Body of pancreas (tissue), 4 donors: ENCODE measurements around the gene MGAT4A. TPM values are rescaled to one million over a fixed set of nuclear protein-coding genes. Genes with fewer than 3 reads are reported as not detected.
A peak's percentile ranks its signal among the peaks of the same experiment; 100 is the strongest.
"Not testable (repeated sequence)": the region's sequence is repeated elsewhere in the genome, so short reads cannot be mapped to it uniquely, and the experiment has no call there.

Experiments used
- ATAC-seq: fragments of 150-250 bp; one replicate; pipeline ENCODE4 v1.9.1; 2016
- DNase-seq, 4 donors: peaks; one replicate each; pipeline ENCODE4 v3.0.0-alpha.2; 2019
- H3K27ac ChIP-seq, 4 donors: fragments of 200-600 bp; sonication (generic); 1 replicate in 3 of 4; 2 replicates in 1 of 4; pipeline versions ENCODE4 v1.5.1 to v1.6.1; 2016 to 2019; ENCODE audit warnings: mild to moderate bottlenecking in 1 of 4, mixed read lengths in 1 of 4, moderate library complexity in 1 of 4
- H3K27me3 ChIP-seq, 2 donors: fragments of 200-600 bp; sonication (generic); one replicate each; pipeline ENCODE4 v1.6.0; 2016; ENCODE audit warnings: mild to moderate bottlenecking in 1 of 2
- H3K36me3 ChIP-seq, 2 donors: fragments of 200-600 bp; sonication (generic); replicated peaks in 1 of 2; 2 replicates each; pipeline ENCODE4 v1.5.1; 2016; ENCODE audit warnings: low read depth in 2 of 2; ENCODE audit not compliant: insufficient read depth in 1 of 2
- H3K4me1 ChIP-seq: fragments of 200-600 bp; sonication (generic); one replicate; pipeline ENCODE4 v1.6.0; 2016
- H3K4me3 ChIP-seq, 2 donors: fragments of 200-600 bp; sonication (generic); 1 replicate in 1 of 2; 2 replicates in 1 of 2; pipeline ENCODE4 v1.5.1; 2016 to 2019
- H3K9me3 ChIP-seq, 3 donors: fragments of 200-600 bp; sonication (generic); 1 replicate in 2 of 3; 2 replicates in 1 of 3; pipeline ENCODE4 v1.5.1; 2016
- CTCF ChIP-seq, 7 experiments: fragments of 450-650 bp in 4 of 7; fragments of 200-600 bp in 3 of 7; sonication (generic) in 3 of 7; IDR thresholded peaks; one replicate each; pipeline ENCODE4 v1.5.1; 2016 to 2019; ENCODE audit warnings: antibody characterized with exemption in 7 of 7
- POLR2A ChIP-seq, 3 donors: fragments of 450-650 bp; IDR thresholded peaks; one replicate each; pipeline ENCODE4 v1.6.1; 2016; ENCODE audit warnings: antibody characterized with exemption in 3 of 3, mild to moderate bottlenecking in 2 of 3
- WGBS, 2 donors: methylation state at CpG; one replicate each; pipeline ENCODE4 v1.1.5; 2017; 5-methylcytosine and 5-hydroxymethylcytosine counted together
- intact Hi-C: fragments of 100-400 bp; cut with DNase I; formaldehyde crosslinking; loops from one replicate; pipeline ENCODE4 v1.15.1; 2023
- total RNA-seq, 2 donors: library from RNA; depleted of rRNA; stranded (reverse); fragments of >200 nt; gene quantifications; one replicate each; pipeline ENCODE4 v1.1.0, GENCODE V29; 2016

The MGAT4A gene
- total RNA-seq, 2 donors from 2014 or later: 40.5 to 72.4 TPM

DNA sequence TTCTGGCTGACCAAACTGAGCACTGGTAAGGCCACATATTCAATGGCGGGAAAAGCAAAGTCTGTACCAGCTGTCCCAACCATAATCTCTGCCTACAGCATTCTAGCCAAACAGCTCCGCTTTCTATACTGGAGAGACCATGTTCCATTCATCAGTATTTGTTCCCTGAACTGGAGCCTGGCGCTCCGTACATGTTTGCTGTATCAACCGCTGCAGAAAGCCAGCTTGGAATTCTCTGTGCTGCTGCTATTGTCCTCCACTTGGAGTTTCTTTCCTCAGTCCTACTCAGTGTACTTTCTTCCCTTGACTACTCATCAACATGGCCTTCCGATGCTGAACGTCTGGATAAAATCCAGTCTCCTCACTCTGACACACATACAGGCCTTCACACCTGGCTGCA lies 124.5 kb downstream of the MGAT4A start:
- no peaks in the 10 kb centered on the region for H3K27me3 ChIP-seq
- DNase-seq (no peak), ATAC-seq (no peak)
- H3K36me3 ChIP-seq: peaks cover 0 to 3% of the 10 kb centered on the region in 2 donors
- H3K4me3 ChIP-seq: no peak overlapping the region
- WGBS, 2 donors: 35 to 41% methylated on average over 7 of the region's 7 CpGs
- H3K4me1 ChIP-seq: peaks cover 38% of the 10 kb centered on the region
- no peaks in the 10 kb centered on the region for H3K9me3 ChIP-seq
- intact Hi-C loops: no loop called here
- no peak overlapping the region for H3K27ac ChIP-seq
- TF ChIP-seq CTCF (IDR thresholded peaks at IDR 0.05) (no peak), POLR2A (IDR thresholded peaks at IDR 0.05) (no peak)

- ATAC-seq (no peak), DNase-seq (no peak)
- H3K4me3 ChIP-seq: no peak overlapping the region
- intact Hi-C loops: no loop called here
- no peak for TF ChIP-seq POLR2A (IDR thresholded peaks at IDR 0.05)
- no peak for TF ChIP-seq CTCF (IDR thresholded peaks at IDR 0.05)
- no peak overlapping the region for H3K27ac ChIP-seq
- H3K4me1 ChIP-seq: peaks cover 25% of the 10 kb centered on the region
- peaks cover 0 to 8% of the 10 kb centered on the region in 2 donors for H3K36me3 ChIP-seq
- H3K27me3 ChIP-seq: no peaks in the 10 kb centered on the region
- 73 to 75% methylated on average over 3 of the region's 3 CpGs for WGBS, 2 donors
- no peaks in the 10 kb centered on the region for H3K9me3 ChIP-seq
Observed at GRCh38 chr2:98605076-98605475, 125.9 kb downstream of the MGAT4A start.

DNA sequence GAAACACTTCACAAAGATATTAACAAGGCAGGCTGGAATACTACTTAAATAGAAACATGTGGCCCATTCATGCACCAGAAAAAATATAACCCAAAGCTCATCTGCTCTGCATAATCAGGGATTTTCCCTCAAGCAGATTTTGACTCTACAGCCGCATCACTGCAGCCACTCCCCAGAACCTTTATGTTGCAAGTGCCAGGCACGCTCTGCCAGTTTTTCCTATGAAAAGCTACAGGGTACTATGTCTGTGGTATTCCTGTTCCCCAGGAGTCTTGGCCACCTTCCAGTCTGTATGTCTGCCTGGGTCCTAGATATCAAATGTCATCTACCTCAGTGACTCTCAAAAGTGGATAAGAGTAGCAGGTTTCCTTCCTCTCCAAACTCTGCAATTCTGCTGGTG lies 126.4 kb downstream of the MGAT4A start:
- Histone ChIP-seq H3K27ac (no peak overlapping the region), H3K4me3 (no peak overlapping the region), H3K9me3 (no peaks in the 10 kb centered on the region), H3K36me3 (peaks cover 0 to 13% of the 10 kb centered on the region in 2 donors), H3K4me1 (peaks cover 20% of the 10 kb centered on the region), H3K27me3 (no peaks in the 10 kb centered on the region)
- TF ChIP-seq CTCF (IDR thresholded peaks at IDR 0.05) (no peak), POLR2A (IDR thresholded peaks at IDR 0.05) (no peak)
- ATAC-seq: no peak
- 71 to 80% methylated on average over 2 of the region's 2 CpGs for WGBS, 2 donors
- DNase-seq: no peak
- intact Hi-C loops: no loop called here

DNA sequence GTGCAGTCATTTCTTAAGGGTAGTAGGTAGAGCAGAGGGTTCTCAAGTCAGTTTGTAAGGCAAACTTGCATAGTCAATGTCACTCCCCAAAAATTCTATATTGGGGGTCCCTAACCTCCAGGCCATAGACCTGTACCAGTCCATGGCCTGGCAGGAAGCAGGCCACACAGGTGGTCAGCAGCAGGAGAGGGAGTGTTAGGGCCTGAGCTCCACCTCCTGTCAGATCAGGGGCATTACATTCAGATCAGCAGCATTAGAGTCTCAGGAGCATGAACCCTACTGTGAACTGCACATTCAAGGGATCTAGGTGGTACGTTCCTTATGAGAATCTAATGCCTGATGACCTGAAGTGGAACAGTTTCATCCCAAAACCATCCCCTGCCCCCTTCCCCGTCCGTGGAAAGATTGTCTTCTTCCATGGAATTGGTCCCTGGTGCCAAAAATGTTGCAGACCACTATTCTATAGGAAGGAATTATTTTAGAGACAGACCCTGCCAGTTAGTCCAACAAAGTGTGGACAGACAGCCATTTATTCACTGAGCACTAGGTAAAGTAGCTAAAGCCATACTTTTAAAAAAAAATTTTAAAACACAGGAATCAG lies 129.3 kb downstream of the MGAT4A start:
- no peaks in the 10 kb centered on the region for H3K9me3 ChIP-seq
- intact Hi-C loops: no loop called here
- H3K27me3 ChIP-seq: no peaks in the 10 kb centered on the region
- DNase-seq: peak in 2 of 4 donors; percentile 25 to 31
- peaks cover 7% of the 10 kb centered on the region for H3K4me1 ChIP-seq
- peaks cover 0 to 14% of the 10 kb centered on the region in 2 donors for H3K36me3 ChIP-seq
- no peak overlapping the region for H3K4me3 ChIP-seq
- TF ChIP-seq POLR2A (IDR thresholded peaks at IDR 0.05) (no peak), CTCF (IDR thresholded peaks at IDR 0.05) (peak in 5 of 7 experiments; percentile 18 to 49 (median 40))
- peak; percentile 72 for ATAC-seq
- no peak overlapping the region for H3K27ac ChIP-seq
- 59 to 68% methylated on average over 3 of the region's 3 CpGs for WGBS, 2 donors

GRCh38 chr2:98598781-98599428 lies 132.0 kb downstream of the MGAT4A start:
- Histone ChIP-seq H3K36me3 (peaks cover 0 to 14% of the 10 kb centered on the region in 2 donors), H3K27me3 (no peaks in the 10 kb centered on the region), H3K4me3 (no peak overlapping the region), H3K4me1 (no peaks in the 10 kb centered on the region), H3K27ac (no peak overlapping the region), H3K9me3 (no peaks in the 10 kb centered on the region)
- no peak for TF ChIP-seq POLR2A (IDR thresholded peaks at IDR 0.05)
- no peak for TF ChIP-seq CTCF (IDR thresholded peaks at IDR 0.05)
- no peak for ATAC-seq
- no peak for DNase-seq
- 90 to 95% methylated on average over 1 of the region's 1 CpG for WGBS, 2 donors
- intact Hi-C loops: no loop called here

- ATAC-seq, H3K4me3 ChIP-seq, DNase-seq, H3K27ac ChIP-seq, H3K36me3 ChIP-seq, H3K4me1 ChIP-seq, intact Hi-C loops, H3K27me3 ChIP-seq, H3K9me3 ChIP-seq: not testable (repeated sequence)
- WGBS, 2 donors: 81 to 97% methylated on average over 4 of the region's 4 CpGs
Observed at GRCh38 chr2:98594665-98595064, 136.3 kb downstream of the MGAT4A start.
